PFSK-1 (cell line): ENCODE measurements around the gene CXCR3.

Experiments used
- FOXP2 ChIP-seq: optimal IDR thresholded peaks from 2 replicates; pipeline ENCODE3; 2011; ENCODE audit warnings: borderline replicate concordance, control low read depth, inconsistent platforms; ENCODE audit not compliant: insufficient read depth; ENCODE audit errors: extremely low read length, extremely low read depth
- POLR2AphosphoS5 ChIP-seq: IDR thresholded peaks from 2 replicates; pipeline ENCODE4 v1.6.1; 2012; ENCODE audit warnings: low read depth, mild to moderate bottlenecking, control low read depth, low read length, moderate library complexity
- REST ChIP-seq, 2 experiments: IDR thresholded peaks; 2 replicates each; pipeline versions ENCODE4 v1.6.1 to v1.8.0; 2011 to 2012; ENCODE audit warnings: low read depth in 2 of 2, low read length in 2 of 2, control low read depth in 1 of 2, inconsistent platforms in 1 of 2, mild to moderate bottlenecking in 1 of 2, moderate library complexity in 1 of 2; ENCODE audit not compliant: insufficient read depth in 1 of 2
- SIN3A ChIP-seq: IDR thresholded peaks from 2 replicates; pipeline ENCODE4 v1.6.1; 2012; ENCODE audit warnings: mild to moderate bottlenecking, low read length, moderate library complexity, borderline replicate concordance; ENCODE audit not compliant: insufficient read depth
- TAF1 ChIP-seq: IDR thresholded peaks from 2 replicates; pipeline ENCODE4 v1.6.1; 2012; ENCODE audit warnings: low read length, control low read depth, borderline replicate concordance; ENCODE audit not compliant: insufficient read depth

CXCR3 gene

GRCh38 chrX:71632923-71633657 is 14.8 kb upstream of the CXCR3 start:
- TF ChIP-seq TAF1 (no peak), REST (IDR thresholded peaks at IDR 0.05; ENCODE audit: insufficient read depth in 1 of 2, low read depth in 2 of 2, low read length in 2 of 2) (no peak), SIN3A (no peak), POLR2AphosphoS5 (no peak), FOXP2 (no peak)

DNA sequence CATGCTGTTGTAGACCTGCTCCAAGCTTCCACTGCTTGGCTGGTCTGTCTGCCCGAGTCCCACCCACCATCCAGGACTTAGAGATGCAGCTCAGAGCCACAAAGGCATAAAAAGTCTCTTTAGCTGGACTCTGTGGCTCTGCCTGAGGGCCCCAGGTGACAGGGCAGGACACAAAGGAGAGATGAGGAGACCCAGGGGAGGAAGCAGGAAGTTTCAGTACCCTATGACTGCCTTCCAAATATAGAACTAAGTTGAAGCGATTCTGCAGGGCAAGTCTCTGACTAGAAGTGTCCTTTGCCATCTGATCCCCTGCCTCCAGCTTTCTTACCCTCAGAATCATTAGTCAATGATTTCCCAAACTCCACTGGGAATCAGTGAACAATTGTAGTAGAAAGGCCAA is 11.2 kb upstream of the CXCR3 start:
- TF ChIP-seq SIN3A, result no peak
- TF ChIP-seq REST (IDR thresholded peaks at IDR 0.05; ENCODE audit: insufficient read depth in 1 of 2, low read depth in 2 of 2, low read length in 2 of 2), result no peak

DNA sequence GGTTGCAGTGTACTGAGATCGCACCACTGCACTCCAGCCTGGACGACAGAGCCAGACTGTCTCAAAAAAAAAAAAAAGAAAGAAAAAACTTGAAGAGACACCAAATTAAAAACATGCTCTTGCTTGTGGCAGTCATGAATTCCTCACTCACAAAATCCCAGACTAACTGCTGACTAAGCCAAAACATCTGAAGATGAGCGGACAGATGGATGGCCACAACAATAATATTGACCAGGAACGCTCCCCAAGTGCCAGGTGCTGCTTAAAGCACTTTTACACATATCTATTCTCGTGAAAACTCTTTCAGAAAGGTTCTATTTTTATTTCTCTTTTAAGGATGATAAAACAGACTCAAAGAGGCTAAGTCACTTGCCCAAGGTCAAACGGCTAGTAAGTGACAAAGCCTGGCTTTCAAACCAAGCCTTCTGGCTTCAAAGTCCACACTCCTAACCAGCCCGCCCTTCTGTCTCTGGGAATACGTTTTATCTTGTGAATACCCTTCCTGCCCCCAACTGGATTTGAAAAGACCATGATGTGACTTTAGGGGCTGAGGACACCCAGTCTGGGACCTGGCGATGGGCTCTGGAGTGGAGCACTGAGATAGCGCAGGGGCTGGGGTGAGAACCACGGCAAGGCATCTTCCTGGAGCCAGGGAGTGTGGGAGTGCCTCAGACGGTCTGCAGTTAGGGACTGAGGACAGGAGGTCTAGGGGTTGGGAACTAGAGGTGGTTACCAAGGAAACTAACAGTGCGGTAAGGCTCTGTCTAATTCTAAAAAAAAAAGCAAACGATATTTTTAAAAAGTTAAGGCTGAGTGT is 9.5 kb upstream of the CXCR3 start:
- TF ChIP-seq REST (IDR thresholded peaks at IDR 0.05; ENCODE audit: insufficient read depth in 1 of 2, low read depth in 2 of 2, low read length in 2 of 2), result no peak
- TF ChIP-seq POLR2AphosphoS5, result no peak
- no peak for TF ChIP-seq SIN3A
- no peak for TF ChIP-seq TAF1
- no peak for TF ChIP-seq FOXP2

- TF ChIP-seq TAF1, result no peak
- TF ChIP-seq POLR2AphosphoS5, result no peak
- no peak for TF ChIP-seq REST (IDR thresholded peaks at IDR 0.05; ENCODE audit: insufficient read depth in 1 of 2, low read depth in 2 of 2, low read length in 2 of 2)
- no peak for TF ChIP-seq FOXP2
- no peak for TF ChIP-seq SIN3A
Measured at GRCh38 chrX:71626576-71626975, 8.3 kb upstream of the CXCR3 start.

DNA sequence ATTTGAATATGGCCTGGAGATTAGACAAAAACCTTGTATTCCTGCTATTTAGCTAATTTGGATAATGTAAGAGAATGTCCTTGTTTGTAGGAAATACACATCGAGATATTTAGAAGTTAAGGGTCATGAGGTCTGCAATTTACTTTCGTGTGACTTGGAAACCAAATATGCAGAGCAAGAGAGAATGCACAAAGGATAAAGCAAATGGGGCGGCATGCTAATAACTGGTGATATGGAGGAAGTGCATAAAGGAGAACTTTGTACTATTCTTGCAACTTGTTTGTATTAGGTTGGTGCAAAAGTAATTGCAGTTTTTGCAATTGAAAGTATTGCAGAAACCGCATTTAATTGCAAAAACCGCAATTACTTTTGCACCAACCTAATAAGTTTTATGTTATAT is 7.2 kb upstream of the CXCR3 start:
- TF ChIP-seq REST (IDR thresholded peaks at IDR 0.05; ENCODE audit: insufficient read depth in 1 of 2, low read depth in 2 of 2, low read length in 2 of 2), result no peak
- TF ChIP-seq FOXP2, result no peak
- TF ChIP-seq SIN3A, result no peak
- TF ChIP-seq POLR2AphosphoS5, result no peak
- no peak for TF ChIP-seq TAF1
